ENCODE data around the gene IER2.

- TF ChIP-seq CTCF (IDR thresholded peaks at IDR 0.05) (no peak), POLR2A (IDR thresholded peaks at IDR 0.05) (no peak)
Observed at GRCh38 chr19:13173139-13173737, 23.0 kb downstream of the IER2 start.

Measured in heart left ventricle (tissue), 13 donors.